Activated CD4-positive, alpha-beta memory T cell treated with anti-CD3 and anti-CD28 coated beads, Interleukin-2, amount 10 ng/mL, durations not matched to agents 7 days and 5 days (primary cell): ENCODE results near the gene TRPV5. TPM values are rescaled to one million over a fixed set of nuclear protein-coding genes. Genes with fewer than 3 reads are reported as not detected.

ENCODE experiments used
- CTCF ChIA-PET: fragments of 350-600 bp; sonication (Branson Sonifier 250); formaldehyde crosslinking; loops from one replicate; lab custom pipeline; 2021; ENCODE audit warnings: antibody characterized with exemption, inconsistent platforms; lab: Charles Lee
- POLR2A ChIA-PET: fragments of 350-600 bp; sonication (Branson Sonifier 250); formaldehyde crosslinking; loops from one replicate; lab custom pipeline; 2021; ENCODE audit warnings: antibody characterized with exemption; lab: Charles Lee
- DNase-seq: peaks from one replicate; pipeline ENCODE4 v3.0.0-alpha.2; 2020
- H3K27ac Mint-ChIP-seq: one replicate; pipeline ENCODE4 v1.8.0; 2021; ENCODE audit warnings: mild to moderate bottlenecking, mixed read lengths
- H3K27me3 Mint-ChIP-seq: one replicate; pipeline ENCODE4 v1.8.0; 2021; ENCODE audit warnings: mixed read lengths
- H3K36me3 Mint-ChIP-seq: one replicate; pipeline ENCODE4 v1.8.0; 2021; ENCODE audit warnings: low read depth, mixed read lengths
- H3K4me1 Mint-ChIP-seq: one replicate; pipeline ENCODE4 v1.8.0; 2021; ENCODE audit warnings: mixed read lengths
- H3K4me3 Mint-ChIP-seq: one replicate; pipeline ENCODE4 v1.8.0; 2021; ENCODE audit warnings: mild to moderate bottlenecking, mixed read lengths
- H3K9me3 Mint-ChIP-seq: one replicate; pipeline ENCODE4 v1.8.0; 2021; ENCODE audit warnings: mixed read lengths
- total RNA-seq, 2 experiments: library from RNA; stranded (reverse); gene quantifications; one replicate each; pipeline ENCODE4 v1.2.3, GENCODE V29; 2021

TRPV5 gene
- total RNA-seq, 2 experiments from 2014 or later, result not detected

DNA sequence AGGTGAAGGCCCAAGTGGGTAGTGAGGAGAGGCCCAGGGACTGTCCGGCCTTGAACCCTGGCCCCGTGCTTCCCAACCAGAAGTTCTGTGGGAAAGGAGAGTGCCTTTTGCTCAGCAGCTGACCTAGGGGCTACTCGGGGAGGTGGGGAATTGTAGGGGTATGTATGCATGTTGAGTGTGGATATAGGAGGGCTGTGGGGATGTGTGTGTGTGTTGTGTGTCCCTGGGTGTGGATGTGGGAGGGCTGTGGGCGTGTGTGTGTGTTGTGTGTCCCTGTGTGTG lies 66.5 kb downstream of the TRPV5 start:
- POLR2A ChIA-PET, result no interaction called here
- H3K27ac Mint-ChIP-seq, result no peak overlapping the region
- DNase-seq, result no peak
- H3K4me1 Mint-ChIP-seq, result no peaks in the 10 kb centered on the region
- CTCF ChIA-PET, result interaction anchor here (1.7 to 1.9 kb wide), 2 partner anchors 235 to 263 kb away, joined by 4 to 6 read pairs; no protein-coding TSS in a partner anchor
- H3K27me3 Mint-ChIP-seq, result no peaks in the 10 kb centered on the region
- no peaks in the 10 kb centered on the region for H3K9me3 Mint-ChIP-seq
- no peaks in the 10 kb centered on the region for H3K36me3 Mint-ChIP-seq
- no peak overlapping the region for H3K4me3 Mint-ChIP-seq

DNA sequence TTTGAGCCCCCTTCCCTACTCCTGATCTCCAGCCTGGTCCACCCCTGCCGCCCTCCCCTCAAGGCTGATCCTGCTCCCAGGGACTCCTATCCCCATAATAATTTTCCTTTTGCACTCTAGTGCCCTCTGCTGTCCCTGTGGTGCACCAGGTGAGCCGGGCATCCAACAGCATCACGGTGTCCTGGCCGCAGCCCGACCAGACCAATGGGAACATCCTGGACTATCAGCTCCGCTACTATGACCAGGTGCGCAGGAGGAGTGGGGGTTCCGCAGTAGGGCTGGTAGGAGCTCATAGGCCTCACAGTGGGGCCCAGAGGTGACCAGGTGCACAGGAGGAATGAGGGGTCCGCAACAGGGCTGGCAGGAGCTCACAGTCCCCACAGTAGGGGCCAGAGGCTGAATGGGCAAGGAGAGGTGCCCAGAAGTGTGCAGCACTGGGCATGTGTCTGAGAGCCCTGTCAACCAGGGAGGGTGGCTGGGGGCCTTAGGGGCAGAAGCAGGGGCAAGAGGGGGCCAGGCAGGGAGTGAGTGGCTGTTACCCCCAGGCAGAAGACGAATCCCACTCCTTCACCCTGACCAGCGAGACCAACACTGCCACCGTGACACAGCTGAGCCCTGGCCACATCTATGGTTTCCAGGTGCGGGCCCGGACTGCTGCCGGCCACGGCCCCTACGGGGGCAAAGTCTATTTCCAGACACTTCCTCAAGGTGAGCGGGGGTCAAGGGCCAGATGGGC lies 67.0 kb downstream of the TRPV5 start:
- no peak overlapping the region for H3K27ac Mint-ChIP-seq
- no peaks in the 10 kb centered on the region for H3K27me3 Mint-ChIP-seq
- H3K4me1 Mint-ChIP-seq, result no peaks in the 10 kb centered on the region
- H3K4me3 Mint-ChIP-seq, result no peak overlapping the region
- ChIA-PET POLR2A (no interaction called here), CTCF (interaction anchor here (0.6 to 1.9 kb wide), 9 partner anchors 9 to 520 kb away, joined by 3 to 6 read pairs (median 4); no protein-coding TSS in a partner anchor)
- peak; percentile 18 for DNase-seq
- H3K9me3 Mint-ChIP-seq, result no peaks in the 10 kb centered on the region
- H3K36me3 Mint-ChIP-seq, result no peaks in the 10 kb centered on the region

DNA sequence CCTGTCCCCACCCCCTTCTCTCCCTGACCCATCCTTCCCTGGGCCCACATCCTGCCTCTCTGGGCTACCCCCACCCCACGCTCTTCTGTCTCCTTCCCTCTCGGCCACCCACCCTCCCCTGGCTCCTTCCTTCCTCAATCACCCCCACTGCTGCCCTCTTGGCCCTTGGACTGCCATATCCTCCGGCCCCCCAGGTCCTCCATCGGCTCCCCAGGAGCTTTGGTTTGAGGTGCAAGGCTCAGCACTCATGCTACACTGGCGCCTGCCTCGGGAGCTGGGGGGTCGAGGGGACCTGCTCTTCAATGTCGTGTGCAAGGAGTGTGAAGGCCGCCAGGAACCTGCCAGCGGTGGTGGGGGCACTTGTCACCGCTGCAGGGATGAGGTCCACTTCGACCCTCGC lies 67.8 kb downstream of the TRPV5 start:
- Mint-ChIP-seq H3K27ac (no peak overlapping the region), H3K9me3 (no peaks in the 10 kb centered on the region), H3K4me1 (no peaks in the 10 kb centered on the region), H3K27me3 (no peaks in the 10 kb centered on the region), H3K36me3 (no peaks in the 10 kb centered on the region), H3K4me3 (no peak overlapping the region)
- CTCF ChIA-PET, result interaction anchor here (0.6 to 1.7 kb wide), 8 partner anchors 8 to 521 kb away, joined by 3 to 6 read pairs (median 4); no protein-coding TSS in a partner anchor
- POLR2A ChIA-PET, result no interaction called here
- peak; percentile 11 for DNase-seq

DNA sequence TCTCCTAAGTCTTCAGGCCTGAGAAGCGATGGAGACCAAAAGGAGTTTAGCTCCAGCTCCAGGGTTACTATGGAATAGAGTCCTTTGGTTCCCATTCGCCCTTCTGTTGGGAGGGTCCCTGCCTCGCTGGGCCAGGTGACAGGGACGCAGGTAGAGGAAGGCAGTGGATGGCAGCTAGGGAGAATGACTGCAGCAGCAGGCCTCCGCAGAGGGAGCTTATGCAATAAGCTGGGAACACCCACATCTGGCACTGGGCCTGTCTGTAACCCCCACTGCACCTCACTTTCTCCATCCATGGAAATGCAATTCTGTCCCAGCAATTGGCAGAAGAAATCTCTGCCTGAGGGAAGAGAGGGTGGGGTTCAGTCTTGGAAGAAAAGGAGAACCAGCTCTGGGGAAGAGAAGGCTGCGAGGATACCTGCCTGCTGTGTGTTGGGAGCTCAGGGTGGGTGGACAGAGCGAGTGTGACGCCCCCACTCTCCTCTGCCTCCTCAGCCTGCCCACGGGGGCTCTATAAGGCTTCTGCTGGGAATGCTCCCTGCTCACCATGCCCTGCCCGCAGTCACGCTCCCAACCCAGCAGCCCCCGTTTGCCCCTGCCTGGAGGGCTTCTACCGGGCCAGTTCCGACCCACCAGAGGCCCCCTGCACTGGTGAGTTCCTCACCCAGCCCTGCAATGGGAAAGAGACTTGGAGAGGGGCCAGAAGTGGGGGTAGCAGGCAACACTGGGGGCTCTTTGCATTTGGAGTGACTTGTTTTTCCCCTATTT lies 68.4 kb downstream of the TRPV5 start:
- no peaks in the 10 kb centered on the region for H3K9me3 Mint-ChIP-seq
- ChIA-PET CTCF (interaction anchor here (0.7 to 1.7 kb wide), 6 partner anchors 8 to 249 kb away, joined by 3 to 6 read pairs (median 3); no protein-coding TSS in a partner anchor), POLR2A (no interaction called here)
- H3K27me3 Mint-ChIP-seq, result peaks cover 4% of the 10 kb centered on the region
- H3K27ac Mint-ChIP-seq, result no peak overlapping the region
- no peaks in the 10 kb centered on the region for H3K4me1 Mint-ChIP-seq
- H3K36me3 Mint-ChIP-seq, result no peaks in the 10 kb centered on the region
- peak; percentile 9 for DNase-seq
- no peak overlapping the region for H3K4me3 Mint-ChIP-seq

DNA sequence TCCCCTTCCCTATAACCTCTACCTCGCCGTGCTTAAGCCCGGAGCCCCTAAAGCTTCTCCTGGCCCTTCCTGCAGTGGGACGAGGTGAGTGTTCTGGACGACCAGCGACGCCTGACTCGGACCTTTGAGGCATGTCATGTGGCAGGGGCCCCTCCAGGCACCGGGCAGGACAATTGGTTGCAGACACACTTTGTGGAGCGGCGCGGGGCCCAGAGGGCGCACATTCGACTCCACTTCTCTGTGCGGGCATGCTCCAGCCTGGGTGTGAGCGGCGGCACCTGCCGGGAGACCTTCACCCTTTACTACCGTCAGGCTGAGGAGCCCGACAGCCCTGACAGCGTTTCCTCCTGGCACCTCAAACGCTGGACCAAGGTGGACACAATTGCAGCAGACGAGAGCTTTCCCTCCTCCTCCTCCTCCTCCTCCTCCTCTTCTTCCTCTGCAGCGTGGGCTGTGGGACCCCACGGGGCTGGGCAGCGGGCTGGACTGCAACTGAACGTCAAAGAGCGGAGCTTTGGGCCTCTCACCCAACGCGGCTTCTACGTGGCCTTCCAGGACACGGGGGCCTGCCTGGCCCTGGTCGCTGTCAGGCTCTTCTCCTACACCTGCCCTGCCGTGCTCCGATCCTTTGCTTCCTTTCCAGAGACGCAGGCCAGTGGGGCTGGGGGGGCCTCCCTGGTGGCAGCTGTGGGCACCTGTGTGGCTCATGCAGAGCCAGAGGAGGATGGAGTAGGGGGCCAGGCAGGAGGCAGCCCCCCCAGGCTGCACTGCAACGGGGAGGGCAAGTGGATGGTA lies 69.5 kb downstream of the TRPV5 start:
- no peak overlapping the region for H3K4me3 Mint-ChIP-seq
- CTCF ChIA-PET, result interaction anchor here (1.2 to 1.4 kb wide), 2 partner anchors 9 to 12 kb away, joined by 3 to 5 read pairs; no protein-coding TSS in a partner anchor
- no peaks in the 10 kb centered on the region for H3K4me1 Mint-ChIP-seq
- H3K9me3 Mint-ChIP-seq, result no peaks in the 10 kb centered on the region
- H3K36me3 Mint-ChIP-seq, result no peaks in the 10 kb centered on the region
- POLR2A ChIA-PET, result no interaction called here
- DNase-seq, result peak; percentile 14
- H3K27ac Mint-ChIP-seq, result no peak overlapping the region
- peaks cover 4% of the 10 kb centered on the region for H3K27me3 Mint-ChIP-seq

DNA sequence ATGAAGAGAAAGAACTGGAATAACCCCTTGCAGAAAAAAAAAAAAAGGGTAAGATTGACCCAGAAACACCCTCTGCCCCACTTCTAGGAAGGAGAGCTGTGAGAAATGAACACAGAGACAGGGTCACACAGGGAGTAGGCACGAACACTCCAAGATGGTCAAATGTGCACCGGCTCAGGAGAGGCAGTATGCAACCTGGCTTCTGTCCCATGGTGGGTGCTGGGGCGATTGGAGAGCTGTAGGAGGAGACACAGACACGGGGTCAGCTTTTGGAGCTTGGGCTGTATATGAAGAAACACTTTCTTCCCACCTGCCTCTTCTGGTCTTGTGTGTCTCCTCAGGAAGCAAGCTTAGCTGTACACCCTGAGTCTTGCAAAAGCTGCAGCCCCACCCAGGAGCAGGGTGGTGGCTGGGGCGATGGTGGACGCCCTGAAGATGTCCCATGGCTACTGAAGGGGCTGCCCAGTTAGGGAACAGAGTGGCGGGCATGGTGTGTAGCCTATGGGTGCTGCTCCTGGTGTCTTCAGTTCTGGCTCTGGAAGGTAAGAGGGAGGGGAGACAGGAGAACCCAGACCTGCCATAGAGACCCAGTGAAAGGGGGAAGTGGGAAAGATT lies 70.7 kb downstream of the TRPV5 start:
- Mint-ChIP-seq H3K4me1 (no peaks in the 10 kb centered on the region), H3K27me3 (peaks cover 4% of the 10 kb centered on the region), H3K27ac (no peak overlapping the region), H3K36me3 (no peaks in the 10 kb centered on the region), H3K9me3 (no peaks in the 10 kb centered on the region), H3K4me3 (no peak overlapping the region)
- ChIA-PET CTCF (interaction anchor here (0.6 to 0.8 kb wide), 3 partner anchors 10 to 12 kb away, joined by 3 to 4 read pairs (median 3); no protein-coding TSS in a partner anchor), POLR2A (no interaction called here)
- DNase-seq, result peak; percentile 15

DNA sequence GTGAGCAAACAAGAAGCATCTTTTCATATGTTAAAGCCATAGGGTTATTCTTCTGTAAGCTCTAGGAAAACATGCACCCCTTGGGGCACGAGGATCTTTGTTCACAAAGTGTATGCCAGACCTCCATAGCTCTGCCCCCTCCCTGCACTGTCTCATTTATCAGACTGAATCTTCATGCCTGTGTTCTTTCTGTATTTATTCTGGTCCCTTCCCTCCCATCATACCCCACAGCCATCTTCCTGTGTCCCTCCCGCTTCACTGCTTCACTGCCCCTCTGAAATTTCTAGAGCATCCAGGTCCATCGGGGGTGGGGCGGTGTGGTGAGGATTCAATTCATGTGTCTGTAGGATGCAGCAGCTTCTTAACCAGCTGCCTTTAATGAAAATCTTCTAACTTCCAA lies 71.2 kb downstream of the TRPV5 start:
- Mint-ChIP-seq H3K36me3 (no peaks in the 10 kb centered on the region), H3K27me3 (peaks cover 4% of the 10 kb centered on the region), H3K9me3 (no peaks in the 10 kb centered on the region), H3K4me1 (no peaks in the 10 kb centered on the region), H3K27ac (no peak overlapping the region), H3K4me3 (no peak overlapping the region)
- ChIA-PET CTCF (interaction anchor here (0.6 kb wide), 1 partner anchor 12 kb away, joined by 4 read pairs; no protein-coding TSS in a partner anchor), POLR2A (no interaction called here)
- DNase-seq, result peak; percentile 14

DNA sequence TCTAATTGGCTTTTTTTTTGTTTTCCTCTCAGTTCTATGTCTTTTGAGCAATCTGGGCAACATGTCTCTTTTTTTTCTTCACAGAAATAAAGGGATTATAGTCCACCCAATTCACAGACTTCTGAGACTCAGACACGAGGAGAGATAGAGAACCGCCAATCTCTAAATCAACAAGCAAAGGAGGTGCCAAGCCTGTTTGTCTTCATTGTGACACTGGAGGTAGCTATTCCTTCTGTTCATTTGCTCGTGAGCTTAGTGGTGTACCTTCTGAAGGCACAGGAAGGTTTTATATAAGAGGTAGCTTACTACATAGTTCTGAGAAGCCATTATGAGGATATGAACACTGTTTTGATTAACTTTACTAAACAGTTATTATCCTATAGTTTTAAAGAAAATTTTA lies 72.6 kb downstream of the TRPV5 start:
- CTCF ChIA-PET, result interaction anchor here (0.6 to 1.4 kb wide), 4 partner anchors 12 to 345 kb away, joined by 3 to 4 read pairs (median 4); no protein-coding TSS in a partner anchor
- no peaks in the 10 kb centered on the region for H3K36me3 Mint-ChIP-seq
- no peak overlapping the region for H3K27ac Mint-ChIP-seq
- H3K4me1 Mint-ChIP-seq, result no peaks in the 10 kb centered on the region
- H3K4me3 Mint-ChIP-seq, result no peak overlapping the region
- H3K9me3 Mint-ChIP-seq, result no peaks in the 10 kb centered on the region
- peaks cover 14% of the 10 kb centered on the region for H3K27me3 Mint-ChIP-seq
- no peak for DNase-seq
- POLR2A ChIA-PET, result no interaction called here

DNA sequence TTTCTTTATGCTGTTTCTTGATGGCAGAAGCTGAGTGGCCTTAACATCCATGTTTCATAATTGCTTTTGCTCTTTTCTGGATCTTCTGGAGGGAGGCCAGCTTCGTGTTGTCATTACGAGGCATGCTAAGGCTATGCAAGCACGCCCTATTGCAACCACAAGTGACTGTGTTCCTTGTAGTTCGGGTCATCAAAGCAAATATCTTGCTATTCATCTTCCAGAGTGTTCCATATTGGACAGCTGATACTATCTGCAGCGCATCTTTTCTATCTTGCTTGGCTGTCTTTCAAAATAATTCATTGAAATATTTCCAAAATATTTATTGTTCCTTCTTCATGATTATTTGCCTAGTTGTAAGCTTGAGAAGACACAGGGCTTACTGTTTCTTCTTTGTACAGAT lies 73.7 kb downstream of the TRPV5 start:
- ChIA-PET POLR2A (no interaction called here), CTCF (no interaction called here)
- Mint-ChIP-seq H3K27ac (no peak overlapping the region), H3K4me1 (no peaks in the 10 kb centered on the region), H3K27me3 (peaks cover 17% of the 10 kb centered on the region), H3K4me3 (no peak overlapping the region), H3K36me3 (no peaks in the 10 kb centered on the region), H3K9me3 (no peaks in the 10 kb centered on the region)
- no peak for DNase-seq

DNA sequence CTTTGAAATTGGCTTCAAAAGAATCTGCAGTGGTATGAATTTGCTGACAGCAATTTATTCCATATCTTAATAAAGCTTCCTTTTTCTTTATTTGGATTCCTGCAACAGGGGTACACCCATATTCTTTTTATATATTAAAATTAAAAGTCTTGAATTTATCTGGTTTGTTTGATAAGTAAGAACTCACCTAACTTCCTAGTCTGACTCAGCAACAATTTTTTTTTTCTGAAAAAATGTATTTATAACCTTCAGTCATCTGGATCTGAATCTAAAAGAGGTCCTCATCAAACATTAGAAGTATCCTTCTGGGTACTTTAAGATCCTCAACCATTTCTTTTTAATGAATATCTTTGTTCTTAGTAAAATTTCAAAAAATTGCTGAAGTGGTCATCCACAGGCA lies 74.1 kb downstream of the TRPV5 start:
- peaks cover 17% of the 10 kb centered on the region for H3K27me3 Mint-ChIP-seq
- CTCF ChIA-PET, result no interaction called here

More for the DNA sequence above, 74.1 kb downstream of the TRPV5 start:
- POLR2A ChIA-PET, result no interaction called here
- no peaks in the 10 kb centered on the region for H3K4me1 Mint-ChIP-seq
- no peaks in the 10 kb centered on the region for H3K9me3 Mint-ChIP-seq
- DNase-seq, result no peak
- no peak overlapping the region for H3K4me3 Mint-ChIP-seq
- H3K36me3 Mint-ChIP-seq, result peaks cover 1% of the 10 kb centered on the region
- H3K27ac Mint-ChIP-seq, result no peak overlapping the region
